HG03565 (cell line): ENCODE measurements around the gene SOX9.

Source experiments
- ATAC-seq: cut with Tn5 transposase; IDR thresholded peaks from one replicate; pipeline ENCODE4 v1.9.1; 2021; ENCODE audit warnings: mild to moderate bottlenecking, moderate library complexity; ENCODE audit not compliant: unreplicated experiment

SOX9 gene

DNA sequence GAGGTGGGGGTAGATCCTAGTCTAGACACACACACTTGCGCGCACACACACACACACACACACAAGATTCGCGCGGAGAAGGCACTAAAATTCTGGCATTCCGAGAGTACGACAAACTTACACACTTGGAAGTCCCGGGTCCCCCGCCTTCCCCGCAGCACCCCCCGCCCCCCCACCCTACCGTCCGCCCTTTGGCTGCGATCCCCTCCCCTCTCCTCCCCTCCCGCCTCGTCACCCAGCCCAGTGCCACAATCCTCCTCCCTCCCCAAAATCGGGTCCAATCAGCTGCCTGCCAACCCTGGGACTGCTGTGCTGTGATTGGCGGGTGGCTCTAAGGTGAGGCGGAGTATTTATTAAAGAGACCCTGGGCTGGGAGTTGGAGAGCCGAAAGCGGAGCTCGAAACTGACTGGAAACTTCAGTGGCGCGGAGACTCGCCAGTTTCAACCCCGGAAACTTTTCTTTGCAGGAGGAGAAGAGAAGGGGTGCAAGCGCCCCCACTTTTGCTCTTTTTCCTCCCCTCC lies at the start of gene SOX9:
Gene SOX9 (plus strand): TSS at position 379 of the 522 bp plus-strand sequence. CDS start 372 bp downstream, outside the sequence.
- ATAC-seq, result peak; percentile 86

DNA sequence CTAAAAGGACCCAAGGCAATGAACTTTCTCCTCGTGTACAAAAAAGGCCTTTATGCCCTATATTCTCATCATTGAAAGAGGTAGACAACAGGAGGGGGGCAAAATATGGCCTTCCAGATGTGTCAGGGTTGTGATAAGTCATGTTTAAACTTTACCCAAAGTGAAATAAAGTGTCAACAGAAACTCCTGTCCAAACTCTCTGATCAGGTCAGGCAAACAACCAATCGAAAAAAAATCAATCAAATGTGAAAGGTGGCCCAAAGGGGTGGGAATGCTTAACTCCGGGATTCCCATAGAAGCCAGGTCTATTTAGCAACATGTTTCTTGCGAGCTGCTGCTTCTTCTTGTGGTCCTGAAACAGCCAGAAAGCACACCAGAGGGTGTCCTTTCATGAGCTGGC lies 49.5 kb upstream of the SOX9 start:
- ATAC-seq, result no peak

DNA sequence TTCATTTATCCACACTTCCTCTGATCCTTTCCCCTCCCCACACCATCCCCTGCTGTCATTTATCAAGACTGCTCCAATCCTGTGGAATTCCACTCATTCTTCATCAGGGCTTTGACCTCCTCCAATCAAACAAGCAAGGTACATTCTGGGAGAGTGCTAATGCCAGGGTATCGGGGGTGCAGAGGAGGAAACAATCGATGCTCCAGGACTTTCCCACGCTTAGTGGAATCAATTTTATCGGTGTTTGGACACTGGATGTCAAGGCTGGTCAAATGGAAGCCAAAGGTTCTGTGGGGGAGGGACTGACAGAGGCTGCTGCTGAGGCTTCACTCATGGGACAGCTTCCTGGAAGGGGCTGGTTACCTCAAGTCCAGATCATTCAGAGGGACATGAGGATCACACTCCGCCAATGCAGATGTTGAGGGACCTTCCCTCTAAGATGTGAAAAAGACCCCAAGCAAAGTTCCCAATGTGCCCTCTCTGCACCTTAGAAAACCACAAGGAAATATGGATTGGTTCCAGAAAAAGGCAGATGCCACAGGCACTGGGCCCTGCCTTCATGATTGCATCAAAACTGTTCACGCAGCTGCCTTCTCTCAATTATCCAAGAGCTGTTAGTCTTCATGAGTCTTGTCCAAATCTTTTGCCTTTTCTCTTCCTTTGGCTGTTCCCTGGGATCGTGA lies 44.7 kb upstream of the SOX9 start:
- no peak for ATAC-seq

DNA sequence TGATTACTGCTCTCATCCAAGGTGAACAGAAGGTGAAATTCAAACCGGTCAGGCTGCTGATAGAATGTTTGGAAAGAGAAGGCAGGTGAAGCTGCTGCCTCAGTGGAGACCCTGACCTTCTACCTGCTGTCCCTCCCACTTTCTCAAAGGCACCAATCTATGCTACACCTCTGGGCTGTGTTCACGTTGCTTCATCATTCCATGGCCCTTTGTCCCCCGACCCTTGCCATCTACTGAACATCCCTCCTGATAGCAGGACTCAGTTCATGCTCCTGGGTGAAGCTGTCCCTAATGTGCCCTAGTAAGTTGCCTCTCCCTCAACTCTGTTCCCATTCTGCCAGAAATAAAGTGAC lies 44.2 kb upstream of the SOX9 start:
- ATAC-seq, result no peak

DNA sequence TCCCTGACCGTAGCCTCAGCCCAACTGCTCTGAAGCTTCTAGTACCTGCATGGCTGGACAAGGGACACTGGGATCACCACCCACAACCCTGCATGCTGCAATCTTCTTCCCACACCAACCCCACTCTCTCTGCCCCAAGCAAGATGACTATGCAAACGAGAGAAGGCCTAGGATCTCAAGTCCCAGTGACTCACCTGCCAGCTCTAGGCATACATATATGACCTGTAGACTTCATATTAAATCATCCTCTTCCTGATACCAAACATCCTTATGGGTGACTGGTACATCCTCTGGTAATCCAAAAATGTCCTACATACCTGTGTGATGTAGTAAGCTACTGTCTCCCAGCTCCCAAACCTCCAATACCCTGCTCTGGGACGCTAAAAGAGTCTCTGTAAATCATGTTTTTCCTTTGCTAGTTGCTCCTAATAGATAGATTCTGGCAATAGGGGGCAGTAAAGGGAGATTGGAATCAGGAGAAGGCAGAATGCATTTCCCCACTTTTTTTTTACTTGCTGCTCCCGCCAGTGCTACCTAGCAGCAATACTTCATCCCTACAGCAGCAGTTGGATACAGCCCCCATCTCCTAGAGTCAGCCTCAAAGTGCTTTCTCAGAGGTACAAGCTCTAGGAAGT lies 43.4 kb upstream of the SOX9 start:
- no peak for ATAC-seq

DNA sequence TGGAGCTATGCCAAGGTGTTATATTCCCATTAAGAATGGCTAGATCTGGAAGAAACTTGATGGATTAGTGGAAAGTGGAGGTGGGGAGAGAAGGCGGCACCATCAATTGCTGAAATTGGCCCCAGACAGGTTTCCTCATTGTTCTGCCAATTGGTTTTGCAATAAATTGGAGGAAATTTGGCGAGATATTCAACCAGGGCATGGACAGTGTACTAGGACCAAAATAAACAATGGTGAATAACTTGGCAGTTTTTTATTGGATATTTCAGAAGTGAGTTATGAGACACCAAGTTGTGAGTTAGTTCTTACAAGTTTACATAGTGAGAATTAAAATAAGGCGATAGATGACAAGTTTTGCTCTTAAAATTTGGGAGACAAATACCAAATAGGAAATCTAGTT lies 41.1 kb upstream of the SOX9 start:
- no peak for ATAC-seq

DNA sequence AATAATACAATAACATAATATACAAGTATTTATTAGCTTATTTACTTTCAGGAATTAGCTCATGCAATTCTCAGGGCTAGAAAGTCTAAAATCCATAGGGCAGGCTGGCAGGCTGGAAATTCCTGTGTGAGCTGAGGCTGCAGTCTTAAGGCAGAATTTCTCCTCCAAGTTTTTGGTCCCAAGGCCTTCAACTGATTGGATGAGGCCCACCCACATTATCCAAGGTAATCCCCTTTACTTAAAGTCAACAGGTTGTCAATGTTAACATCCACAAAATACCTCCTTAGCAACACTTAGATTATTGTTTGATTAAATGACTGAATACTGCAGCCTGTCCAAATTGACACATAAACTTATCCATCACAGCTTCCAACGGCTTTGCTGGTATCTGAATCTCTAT lies 32.9 kb upstream of the SOX9 start:
- no peak for ATAC-seq

DNA sequence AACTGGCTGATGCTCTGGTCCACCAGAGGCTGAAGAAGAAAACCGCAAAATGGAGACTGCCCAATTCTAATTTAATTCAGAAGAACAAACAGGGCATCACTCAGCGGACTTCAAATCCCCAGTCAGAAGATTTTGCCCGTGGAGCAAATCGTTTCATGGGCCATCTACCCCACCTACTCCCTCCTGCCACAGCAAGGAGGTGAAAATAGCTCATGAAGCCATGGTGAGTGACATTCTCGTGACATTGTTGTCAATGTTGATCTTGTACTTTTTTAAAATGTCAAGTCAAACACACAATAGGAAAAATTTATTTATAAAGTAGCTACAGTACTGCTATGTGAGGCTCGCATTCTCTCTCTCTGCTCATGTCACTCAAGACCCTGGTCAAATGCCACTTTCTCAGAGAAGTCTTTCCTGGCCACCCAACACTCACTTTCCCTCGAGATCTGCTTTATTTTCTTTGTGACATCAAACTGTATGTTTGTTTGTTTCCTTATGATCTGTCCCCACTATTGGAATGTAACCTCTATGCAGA lies 31.3 kb upstream of the SOX9 start:
- no peak for ATAC-seq

DNA sequence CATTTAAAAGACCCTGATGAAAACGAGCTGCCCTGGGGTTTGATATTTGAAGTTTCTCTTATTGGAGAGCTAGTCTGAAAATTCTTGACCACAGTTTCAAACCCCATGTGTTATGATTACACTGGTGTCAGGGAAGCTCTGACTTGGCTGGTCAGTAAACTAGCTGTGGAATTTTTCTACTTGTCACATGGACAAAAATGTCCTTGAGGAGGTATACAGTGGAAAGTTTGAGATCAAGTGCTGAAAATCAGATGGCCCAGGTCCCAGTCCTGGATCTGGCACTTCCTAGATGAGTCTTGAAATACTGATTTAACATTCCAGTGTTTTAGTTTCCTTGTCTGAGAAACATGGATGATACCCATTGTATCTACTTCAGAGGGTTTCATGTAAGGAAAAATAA lies 30.7 kb upstream of the SOX9 start:
- no peak for ATAC-seq

DNA sequence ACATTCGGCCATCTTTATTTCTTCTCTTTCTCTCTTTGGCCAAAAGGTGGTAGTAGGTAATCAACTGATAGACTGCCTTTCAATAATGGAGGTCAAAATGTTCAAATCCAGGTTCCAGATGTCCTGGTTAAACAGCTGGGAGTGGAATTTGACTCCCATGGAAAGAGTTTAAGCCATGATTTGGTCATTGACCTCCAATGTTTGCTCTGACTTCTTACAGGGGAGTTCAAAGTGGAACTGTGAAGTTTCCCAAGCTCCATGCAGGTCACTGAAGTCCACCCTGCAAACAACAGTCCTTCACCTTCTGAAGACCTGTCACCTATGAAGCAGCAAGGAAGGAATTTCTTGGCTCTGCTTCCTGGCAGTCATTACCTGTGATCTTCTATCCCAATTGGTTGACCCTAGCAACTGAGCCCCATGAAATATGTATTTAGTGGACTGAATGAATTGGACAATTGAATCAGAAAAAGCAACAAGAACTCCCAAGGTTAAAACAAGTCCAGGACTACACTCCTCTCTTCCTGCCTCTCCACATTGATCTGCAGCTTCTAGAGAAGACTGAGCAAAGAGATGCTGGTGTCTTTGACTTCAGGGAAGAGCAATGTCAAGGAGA lies 28.0 kb upstream of the SOX9 start:
- ATAC-seq, result no peak

DNA sequence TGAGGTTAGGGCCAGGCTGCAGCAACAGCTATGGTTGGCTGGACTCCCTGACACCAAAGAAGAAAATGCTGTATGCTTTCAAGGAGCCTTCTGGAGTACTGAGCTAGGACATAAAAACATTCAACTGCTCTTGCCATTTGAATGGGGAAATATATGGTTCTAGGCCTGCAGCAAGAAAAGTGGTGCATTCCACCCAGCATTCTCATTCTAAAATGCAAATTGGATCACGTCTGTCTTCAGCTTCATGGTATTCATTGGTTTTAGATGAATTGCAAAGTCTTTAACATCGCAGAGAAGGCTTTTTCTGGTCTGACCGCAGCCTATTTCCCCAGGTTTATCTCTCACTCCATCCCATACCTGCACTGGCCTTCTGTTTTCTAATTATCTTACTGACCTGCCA lies 27.1 kb upstream of the SOX9 start:
- ATAC-seq, result no peak

DNA sequence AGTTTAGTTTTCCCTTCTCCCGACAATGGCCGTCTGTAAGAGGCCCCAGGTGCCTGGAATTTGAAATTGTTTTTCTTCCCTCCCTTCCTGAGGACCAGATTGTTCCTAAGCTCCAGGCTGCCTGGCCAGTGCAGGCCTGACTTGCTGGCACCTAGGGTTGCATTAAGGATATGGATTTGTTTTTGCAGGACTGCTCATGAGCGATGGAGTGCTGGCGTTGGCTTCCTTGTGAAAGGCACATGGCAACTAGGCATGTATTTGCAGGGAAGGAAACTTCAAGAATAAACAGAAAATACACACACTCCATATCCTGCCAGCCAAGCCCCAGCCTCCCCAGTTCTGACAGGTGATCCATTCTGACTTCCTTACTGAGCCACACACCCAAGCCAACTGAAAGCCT lies 25.5 kb upstream of the SOX9 start:
- ATAC-seq, result no peak

DNA sequence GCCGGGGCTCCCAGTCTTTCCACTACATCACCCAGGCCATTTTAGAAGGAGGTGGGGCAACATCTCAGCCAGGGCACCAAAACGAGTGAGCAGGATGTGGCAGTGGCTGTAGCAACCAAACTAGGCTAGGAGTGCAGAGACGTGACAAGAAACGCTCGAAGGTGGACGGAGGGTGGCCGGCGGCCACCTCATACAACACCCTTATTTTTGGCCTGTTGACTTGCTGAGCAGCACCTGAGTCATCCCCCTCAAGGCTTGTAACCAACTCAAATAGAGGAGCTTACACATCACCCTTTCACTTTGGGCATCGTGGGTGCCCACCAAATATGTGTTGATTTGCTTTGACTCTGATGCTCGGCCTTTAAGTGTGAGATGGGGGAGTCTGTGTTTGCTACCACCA lies 23.7 kb upstream of the SOX9 start:
- ATAC-seq, result no peak

DNA sequence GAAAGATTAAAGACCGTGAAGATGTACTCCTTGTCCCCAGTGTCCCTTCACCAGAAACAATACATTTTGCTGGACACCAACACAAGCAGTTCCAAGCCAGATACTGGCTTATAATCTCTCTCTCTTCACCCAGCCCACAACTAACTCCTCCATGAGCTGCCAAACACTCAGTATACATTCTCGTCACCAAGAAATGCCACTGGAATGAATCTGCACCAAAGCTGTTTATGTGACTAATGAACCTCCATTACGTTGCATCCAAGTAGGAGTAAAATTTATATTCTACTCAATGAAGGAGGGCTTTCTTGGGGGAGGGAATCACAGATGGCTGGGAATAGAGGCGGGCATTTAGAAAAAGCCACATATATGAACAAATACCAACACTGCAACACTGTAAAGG lies 20.9 kb upstream of the SOX9 start:
- no peak for ATAC-seq

DNA sequence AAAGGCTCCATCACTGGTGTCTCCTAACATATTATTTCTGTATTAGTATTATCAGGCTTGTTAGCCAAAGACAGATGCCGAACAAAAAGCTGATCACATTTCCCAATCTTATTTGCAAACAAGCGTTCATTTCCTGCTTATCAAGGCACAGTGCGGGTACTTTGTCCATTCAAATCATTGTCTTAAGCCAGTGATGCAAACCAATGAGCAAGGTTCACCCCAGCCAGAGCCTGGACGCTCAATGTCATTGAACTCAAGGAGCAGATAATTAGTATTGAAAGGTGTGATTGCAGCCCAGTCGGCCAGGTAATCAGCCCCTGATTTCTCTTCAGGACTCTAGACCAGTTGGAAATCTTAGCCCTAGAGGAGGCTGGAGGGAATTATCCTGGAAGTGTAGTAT lies 20.4 kb upstream of the SOX9 start:
- ATAC-seq, result no peak

DNA sequence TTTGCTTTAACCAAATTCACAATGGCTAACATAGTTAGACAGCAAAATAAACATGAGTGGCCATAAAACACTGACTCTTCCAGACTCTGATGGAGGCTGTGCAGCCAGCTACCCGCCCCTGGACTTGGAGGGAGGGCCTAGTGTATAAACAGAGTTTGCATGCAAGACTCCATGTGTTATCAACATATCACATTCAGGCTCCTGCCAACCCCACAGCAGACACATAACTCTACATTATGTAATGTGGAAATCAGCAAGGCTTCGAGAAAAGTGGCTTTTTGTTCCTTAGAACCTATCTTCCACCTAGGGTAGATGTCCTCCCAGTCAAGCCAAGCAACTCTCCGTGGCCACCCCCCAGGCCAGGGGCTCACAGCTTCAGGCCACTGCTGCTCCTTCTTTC lies 19.3 kb upstream of the SOX9 start:
- ATAC-seq, result no peak

DNA sequence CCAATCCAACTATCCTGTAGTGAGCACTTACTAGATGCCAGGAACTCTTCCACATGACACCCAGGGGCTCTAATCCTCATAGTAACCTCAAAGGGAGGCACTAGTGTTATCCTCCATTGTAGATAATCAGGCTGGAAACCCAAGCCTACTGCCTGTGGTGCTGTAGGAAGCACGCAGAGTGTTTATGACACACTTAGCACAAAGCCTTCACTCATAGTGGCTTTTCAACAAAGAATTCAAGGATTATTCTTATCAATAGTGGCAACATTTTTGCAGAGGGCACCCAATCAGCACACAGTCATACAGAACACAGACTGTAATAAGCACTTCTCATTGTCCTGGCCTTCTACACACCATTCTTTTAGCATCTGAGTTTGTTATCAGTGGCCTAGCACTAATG lies 18.5 kb upstream of the SOX9 start:
- no peak for ATAC-seq

DNA sequence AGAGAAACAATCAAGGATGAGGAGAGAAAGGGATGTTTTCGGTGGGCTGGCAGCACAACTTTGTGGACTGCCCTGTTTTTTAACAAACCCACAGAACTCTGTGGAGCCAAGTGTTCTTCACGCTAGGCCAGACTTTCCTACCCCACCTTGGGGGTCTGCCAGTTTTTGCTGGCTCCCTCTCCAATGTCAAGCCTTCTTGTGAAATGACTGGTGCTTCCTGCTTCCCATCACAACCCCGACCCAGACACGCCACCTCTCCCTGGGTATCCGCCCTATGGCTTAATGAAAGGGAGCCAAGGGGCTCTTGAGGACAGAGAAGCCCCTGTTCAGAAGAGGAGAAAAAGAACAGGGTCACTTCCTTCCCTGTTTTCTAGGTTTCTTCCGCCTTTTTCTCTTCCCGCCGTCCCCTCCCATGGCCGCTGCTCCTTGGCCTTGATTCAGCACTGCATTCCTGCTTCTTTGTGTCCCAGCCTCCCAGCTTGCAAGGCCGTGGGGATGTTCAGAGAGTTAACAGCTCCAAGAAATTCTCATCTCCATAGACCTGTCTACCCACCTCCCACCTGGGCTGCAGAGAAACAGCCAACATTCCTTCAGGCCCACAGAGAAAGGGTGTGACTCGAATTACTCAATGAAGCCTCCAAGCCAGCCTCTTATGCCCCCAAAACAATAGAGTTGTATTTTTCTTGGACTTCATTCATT lies 16.5 kb upstream of the SOX9 start:
- ATAC-seq, result no peak

DNA sequence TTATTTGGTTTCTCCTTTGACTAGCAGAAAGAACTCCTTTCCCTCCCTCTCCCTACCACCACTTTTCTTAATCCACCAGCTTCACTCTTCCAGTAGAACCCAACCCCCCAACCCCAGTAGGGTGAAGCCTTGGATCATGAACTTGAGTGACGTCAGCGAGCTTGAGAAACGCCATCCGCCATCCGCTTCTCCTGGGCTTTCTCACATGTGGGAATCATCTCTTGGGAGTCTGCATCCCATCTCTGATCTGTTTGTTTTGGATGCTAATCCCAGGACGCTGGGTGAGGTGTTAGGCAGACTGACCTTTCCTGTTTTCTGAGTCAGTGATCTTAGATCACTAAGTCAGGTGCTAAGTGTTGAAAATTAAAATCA lies 16.0 kb upstream of the SOX9 start:
- no peak for ATAC-seq

DNA sequence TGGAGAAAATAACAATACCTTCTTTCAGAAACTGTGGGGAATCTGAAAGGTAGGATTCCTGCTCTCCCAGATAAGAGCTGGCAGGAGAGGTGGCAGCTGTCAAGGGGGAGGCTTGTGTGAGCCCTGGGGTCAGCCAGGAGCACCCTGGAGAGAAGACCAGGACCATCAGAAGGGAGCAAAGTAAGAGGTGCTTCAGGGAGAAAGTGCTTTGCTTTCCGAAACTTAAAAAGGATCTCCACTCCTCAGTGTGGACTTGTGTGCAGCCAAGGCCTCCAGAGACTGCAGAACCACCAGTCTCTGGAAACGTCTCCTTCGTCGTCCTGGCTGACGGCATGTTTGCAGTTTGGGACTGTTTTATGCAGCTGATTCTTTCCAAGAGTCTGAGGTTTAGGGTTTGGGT lies 13.7 kb upstream of the SOX9 start:
- ATAC-seq, result no peak

DNA sequence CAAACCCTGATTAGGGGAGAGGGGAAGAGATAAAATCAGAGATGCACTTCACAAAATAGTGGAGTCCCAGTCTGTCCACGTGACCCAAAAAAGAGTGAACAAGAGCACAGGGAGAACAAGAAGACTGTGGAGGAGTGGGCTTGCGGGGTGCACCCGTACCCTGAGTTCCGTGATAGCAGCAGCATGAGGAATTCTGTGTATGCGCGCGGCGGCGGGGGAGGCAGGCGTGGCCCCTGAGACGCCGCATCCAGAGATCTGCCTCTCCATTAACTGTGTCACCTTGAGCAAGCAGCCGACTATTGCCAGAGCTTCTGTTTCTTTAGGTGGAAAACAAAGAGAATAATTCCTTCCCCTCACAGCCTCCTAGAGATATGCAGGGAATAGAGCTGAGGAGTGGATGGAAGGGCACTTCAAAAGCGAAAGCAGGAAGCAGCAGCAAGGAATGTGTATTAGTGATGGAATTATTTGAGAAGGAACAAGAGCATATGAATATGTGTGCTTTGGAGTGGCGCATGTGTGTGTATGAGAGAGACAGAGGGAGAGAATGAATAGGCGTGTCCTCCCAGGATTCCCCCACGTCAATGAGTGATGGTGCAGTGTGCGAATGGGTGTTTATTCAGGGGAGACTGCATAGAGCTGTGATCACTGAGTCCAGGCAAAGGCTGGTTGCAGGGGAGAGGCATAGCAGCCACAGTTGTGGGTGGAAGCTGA lies 10.4 kb upstream of the SOX9 start:
- no peak for ATAC-seq
